Left renal pelvis (tissue), 4 donors: ENCODE data around the gene SCYL2. TPM values are rescaled to one million over a fixed set of nuclear protein-coding genes. Genes with fewer than 3 reads are reported as not detected.
"Not testable (repeated sequence)": the region's sequence is repeated elsewhere in the genome, so short reads cannot be mapped to it uniquely, and the experiment has no call there.

ENCODE experiments used
- DNase-seq, 4 donors: peaks; one replicate each; pipeline ENCODE4 v3.0.0-alpha.2; 2013; ENCODE audit warnings: low read depth in 4 of 4, low spot score in 3 of 4
- polyA plus RNA-seq, 4 donors: library from polyadenylated mRNA; unstranded; fragments of 120-200 nt; gene quantifications; one replicate each; pipeline ENCODE4 v1.2.1, GENCODE V29; 2013; ENCODE audit not compliant: insufficient read length in 4 of 4

SCYL2 gene
- polyA plus RNA-seq, 4 donors: 35.9 to 60.6 (median 58.2) TPM

- DNase-seq: no peak
Observed at GRCh38 chr12:100311317-100311716, 44.3 kb downstream of the SCYL2 start.

- DNase-seq: no peak
Observed at GRCh38 chr12:100317371-100317770, 50.4 kb downstream of the SCYL2 start.

- no peak for DNase-seq
Observed at GRCh38 chr12:100324498-100324897, 57.5 kb downstream of the SCYL2 start.

GRCh38 chr12:100326208-100326607 is 59.2 kb downstream of the SCYL2 start:
- no peak for DNase-seq

DNA sequence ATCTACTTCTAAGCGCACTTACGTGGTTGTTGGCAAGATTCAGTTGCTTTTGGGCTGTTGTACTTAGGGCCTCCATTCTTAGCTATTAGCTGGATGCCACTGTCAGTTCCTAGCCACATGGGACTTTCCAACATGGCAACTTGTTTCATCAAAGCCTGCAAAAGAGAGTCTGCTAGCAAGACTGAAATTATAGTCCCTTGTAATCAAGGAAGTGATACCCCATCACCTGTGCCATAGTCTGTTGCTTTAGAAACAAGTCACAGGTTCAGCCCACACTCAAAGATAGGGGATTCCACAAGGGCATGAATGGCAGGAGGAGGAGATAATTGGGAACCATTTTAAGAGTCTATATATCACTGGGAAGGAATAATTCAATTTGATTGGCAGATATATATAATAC is 62.8 kb downstream of the SCYL2 start:
- no peak for DNase-seq

GRCh38 chr12:100331871-100332270 is 64.9 kb downstream of the SCYL2 start:
- DNase-seq: no peak

DNA sequence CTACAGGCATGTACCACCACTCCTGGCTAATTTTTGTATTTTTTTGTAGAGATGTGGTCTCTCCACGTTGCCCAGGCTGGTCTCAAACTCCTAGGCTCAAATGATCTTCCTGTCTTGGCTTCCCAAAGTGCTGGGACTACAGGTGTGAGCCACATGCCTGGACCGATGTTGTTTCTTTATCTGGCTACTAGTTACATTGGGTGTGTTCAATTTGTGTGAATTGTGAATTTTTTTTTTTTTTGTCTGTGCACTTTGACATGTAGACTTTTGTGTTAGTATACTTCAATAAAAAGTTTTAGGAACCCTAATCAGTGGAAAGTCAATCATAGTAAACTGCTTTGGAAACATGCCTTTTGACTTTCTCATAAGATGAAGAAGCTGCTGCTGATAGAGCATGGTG is 65.9 kb downstream of the SCYL2 start:
- no peak for DNase-seq

- DNase-seq: no peak
Observed at GRCh38 chr12:100337299-100337698, 70.3 kb downstream of the SCYL2 start.

DNA sequence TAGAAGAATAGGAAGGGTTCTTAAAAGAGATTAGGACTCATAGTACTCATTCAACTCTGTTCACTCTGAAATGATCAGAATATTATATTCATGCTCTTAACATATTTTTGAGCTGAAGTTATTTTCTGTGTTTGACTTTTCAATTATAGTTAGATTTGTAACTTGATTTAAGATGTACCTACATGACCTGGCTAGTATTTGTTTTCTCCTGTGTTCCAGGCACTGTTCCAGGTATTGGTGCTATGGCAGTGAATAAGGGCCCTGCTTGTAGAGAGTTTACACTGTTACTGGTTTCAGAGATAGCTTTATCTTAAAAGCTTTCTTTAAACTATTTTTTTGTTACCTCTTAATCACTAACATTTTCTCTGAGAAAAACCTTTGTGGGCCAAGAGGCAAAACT is 70.8 kb downstream of the SCYL2 start:
- no peak for DNase-seq

DNA sequence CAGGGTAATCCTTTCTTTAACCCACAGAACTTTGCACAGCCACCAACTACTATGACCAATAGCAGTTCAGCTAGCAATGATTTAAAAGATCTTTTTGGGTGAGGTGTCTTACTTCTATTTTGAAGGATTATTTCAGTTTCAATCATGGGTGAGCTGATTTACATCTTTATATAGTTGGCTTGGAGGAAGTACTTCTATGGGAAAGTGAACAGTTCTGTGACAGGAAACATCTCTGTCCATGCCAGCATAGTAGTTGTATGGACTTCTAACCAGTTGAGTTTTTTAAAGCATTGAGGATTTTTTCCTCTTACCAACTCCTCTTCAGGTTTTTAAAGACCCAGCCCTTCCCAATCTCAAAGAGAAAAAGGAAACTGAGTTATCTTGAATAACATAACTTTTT is 72.1 kb downstream of the SCYL2 start:
- no peak for DNase-seq

GRCh38 chr12:100342897-100343296 is 75.9 kb downstream of the SCYL2 start:
- not testable (repeated sequence) for DNase-seq

- DNase-seq: not testable (repeated sequence)
Observed at GRCh38 chr12:100344351-100344750, 77.4 kb downstream of the SCYL2 start.

- no peak for DNase-seq
Observed at GRCh38 chr12:100345020-100345767, 78.2 kb downstream of the SCYL2 start.

- no peak for DNase-seq
Observed at GRCh38 chr12:100346660-100347059, 79.7 kb downstream of the SCYL2 start.

DNA sequence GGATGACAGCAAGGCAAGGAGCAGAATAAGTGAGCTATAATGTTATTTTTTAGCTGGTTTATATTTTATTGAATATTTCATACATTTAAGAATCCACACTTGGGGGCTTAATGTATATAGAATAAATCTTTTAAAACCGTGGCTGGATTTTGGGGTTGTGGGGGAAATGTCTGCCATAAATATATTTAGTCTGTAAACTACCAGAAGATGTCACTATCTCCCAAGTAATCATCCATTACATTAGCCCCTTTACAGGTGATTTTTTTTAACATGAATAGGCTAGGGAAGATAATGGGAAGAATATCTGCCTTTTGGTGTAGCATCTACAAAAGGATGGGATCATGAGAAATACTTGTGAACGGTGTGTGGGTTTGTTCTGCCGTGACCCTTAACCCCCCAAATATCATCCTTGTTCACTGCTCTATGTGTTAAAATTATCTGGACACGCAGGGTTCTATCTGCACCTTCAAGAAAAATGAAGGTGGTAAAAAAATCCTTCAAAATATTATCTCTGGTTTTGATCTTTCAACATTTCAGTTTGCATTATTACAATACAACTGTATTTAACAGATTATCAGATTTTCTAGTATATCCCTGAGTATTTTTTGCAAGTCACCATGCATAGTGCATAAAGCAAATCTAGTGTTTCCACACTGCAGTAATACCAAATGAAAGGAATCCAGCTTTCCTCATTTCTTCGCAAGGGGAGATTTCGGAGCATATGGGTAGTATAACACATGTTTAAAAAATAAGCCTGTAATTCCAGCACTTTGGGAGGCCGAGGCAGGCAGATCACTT is 81.9 kb downstream of the SCYL2 start:
- DNase-seq: peak in 1 of 4 donors; percentile 11

DNA sequence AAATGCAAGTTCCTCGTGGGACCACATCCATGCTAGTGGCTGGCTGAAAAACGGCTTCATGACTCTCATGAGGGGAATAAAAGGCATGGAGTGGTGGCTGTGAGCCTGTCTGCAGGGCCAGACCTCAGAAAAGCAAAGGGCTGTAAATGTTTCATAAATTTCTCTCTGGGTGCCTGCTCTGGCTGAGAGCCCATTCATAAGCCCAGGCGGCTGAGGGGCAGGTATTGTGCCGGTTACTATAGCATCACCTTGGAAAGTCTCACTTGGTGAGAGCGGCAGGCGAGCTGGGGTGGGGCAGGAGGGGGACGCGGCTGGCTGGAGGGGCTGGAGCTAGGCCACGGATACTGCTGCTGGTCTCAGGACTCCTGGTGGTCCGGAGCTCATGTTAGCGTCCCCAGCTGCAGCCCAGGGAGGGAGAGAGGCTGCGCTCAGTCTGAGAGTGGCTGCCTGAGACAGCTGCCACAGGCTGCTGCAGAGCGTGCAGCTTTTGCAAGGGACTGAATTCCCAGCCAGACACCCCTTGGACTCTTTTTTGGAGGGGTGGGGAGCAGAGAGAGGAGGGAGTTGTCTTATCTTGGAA is 89.8 kb downstream of the SCYL2 start, which contains the start of gene SLC17A8:
TSS of gene SLC17A8 (plus strand) at position 431 of the 580 bp plus-strand sequence. CDS start 318 bp downstream, outside the sequence.
- peak in 1 of 4 donors; percentile 35 for DNase-seq

- DNase-seq: no peak
Observed at GRCh38 chr12:100359248-100359647, 92.3 kb downstream of the SCYL2 start.

- no peak for DNase-seq
Observed at GRCh38 chr12:100359822-100360221, 92.8 kb downstream of the SCYL2 start.

- DNase-seq: no peak
Observed at GRCh38 chr12:100360450-100360849, 93.5 kb downstream of the SCYL2 start.

GRCh38 chr12:100364324-100364723 is 97.3 kb downstream of the SCYL2 start:
- no peak for DNase-seq

DNA sequence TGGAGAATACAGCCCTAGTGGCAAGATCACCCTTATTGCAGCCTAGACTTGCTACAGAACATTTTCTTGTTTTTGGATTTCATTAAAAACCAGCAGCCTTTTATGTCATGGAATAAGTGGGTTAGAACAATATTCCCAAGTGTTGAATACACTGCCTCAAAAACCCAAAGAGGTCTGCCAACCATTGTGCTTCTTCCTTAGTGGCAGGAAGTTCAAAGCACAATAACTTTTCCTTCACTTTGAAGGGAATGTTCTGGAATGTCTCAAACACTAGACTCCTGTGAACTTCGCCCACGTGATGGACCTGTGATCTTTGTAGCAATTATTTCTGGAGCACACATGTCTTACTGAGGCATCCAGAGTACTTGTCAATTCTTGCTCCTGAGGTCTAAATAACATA is 98.4 kb downstream of the SCYL2 start:
- DNase-seq: no peak
